ENCODE measurements around the gene CD5L.
A peak's percentile ranks its signal among the peaks of the same experiment; 100 is the strongest.

CD5L gene
- 0 to 0.65 (median 0.15) reads per million in 18 experiments for total RNA-seq

- no peak for DNase-seq
Observed at GRCh38 chr1:157841708-157842107, at the start of gene CD5L. CD5L (minus strand) TSS chr1:157841808; CDS start chr1:157841701, 107 bp downstream.

- DNase-seq, result peak; percentile 57 to 73
Observed at GRCh38 chr1:157882580-157882979, 41.0 kb upstream of the CD5L start.

- peak in 1 of 2 donors; percentile 11 for DNase-seq
Observed at GRCh38 chr1:157880621-157881020, 39.0 kb upstream of the CD5L start.

GRCh38 chr1:157878059-157878458 lies 36.5 kb upstream of the CD5L start:
- peak; percentile 42 to 62 for DNase-seq

- DNase-seq, result peak in 1 of 2 donors; percentile 40
Observed at GRCh38 chr1:157870490-157870889, 28.9 kb upstream of the CD5L start.

GRCh38 chr1:157868654-157869053 lies 27.0 kb upstream of the CD5L start:
- DNase-seq, result no peak

- DNase-seq, result no peak
Observed at GRCh38 chr1:157862114-157863070, 20.8 kb upstream of the CD5L start.

- DNase-seq, result no peak
Observed at GRCh38 chr1:157856538-157856937, 14.9 kb upstream of the CD5L start.

- no peak for DNase-seq
Observed at GRCh38 chr1:157852476-157852875, 10.9 kb upstream of the CD5L start.

GRCh38 chr1:157849229-157849875 lies 7.7 kb upstream of the CD5L start:
- peak; percentile 42 to 62 for DNase-seq

GRCh38 chr1:157844089-157844830 lies 2.7 kb upstream of the CD5L start:
- peak; percentile 44 to 77 for DNase-seq

- no peak for DNase-seq
Observed at GRCh38 chr1:157842939-157843338, 1.3 kb upstream of the CD5L start.

GRCh38 chr1:157838966-157839365 lies 2.6 kb downstream of the CD5L start:
- no peak for DNase-seq

GRCh38 chr1:157834430-157834829 lies 7.2 kb downstream of the CD5L start:
- DNase-seq, result no peak

- no peak for DNase-seq
Observed at GRCh38 chr1:157833145-157833544, 8.5 kb downstream of the CD5L start.

GRCh38 chr1:157831968-157832626 lies 9.5 kb downstream of the CD5L start:
- peak in 1 of 2 donors; percentile 3 for DNase-seq

- DNase-seq, result no peak
Observed at GRCh38 chr1:157830887-157831286, 10.7 kb downstream of the CD5L start.

- DNase-seq, result no peak
Observed at GRCh38 chr1:157829711-157830110, 11.9 kb downstream of the CD5L start.

- no peak for DNase-seq
Observed at GRCh38 chr1:157829210-157829609, 12.4 kb downstream of the CD5L start.

- DNase-seq, result no peak
Observed at GRCh38 chr1:157820299-157820698, 21.3 kb downstream of the CD5L start.

- peak; percentile 14 to 35 for DNase-seq
Observed at GRCh38 chr1:157819896-157820295, 21.7 kb downstream of the CD5L start, which contains the start of gene FCRL1. FCRL1 (minus strand) TSS chr1:157820120; CDS start chr1:157820037, 83 bp downstream.

GRCh38 chr1:157819215-157819614 lies 22.4 kb downstream of the CD5L start:
- no peak for DNase-seq

All from inflammatory macrophage (primary cell).